Transverse colon (tissue), 4 donors: ENCODE results near the gene ARHGEF10L.

Experiments used
- EP300 ChIP-seq: sonication (generic); formaldehyde crosslinking; IDR thresholded peaks from one replicate; pipeline ENCODE4 v1.6.1; 2017; ENCODE audit warnings: antibody characterized with exemption, low read depth
- POLR2A ChIP-seq: fragments of 450-650 bp; IDR thresholded peaks from one replicate; pipeline ENCODE4 v1.6.1; 2016; ENCODE audit warnings: antibody characterized with exemption, mild to moderate bottlenecking, moderate library complexity
- POLR2AphosphoS5 ChIP-seq, 3 donors: sonication (generic); formaldehyde crosslinking; IDR thresholded peaks; one replicate each; pipeline ENCODE4 v1.6.1; 2016; ENCODE audit warnings: antibody characterized with exemption in 3 of 3
- TF ChIP-seq, protein P1 (sequence below), 5 experiments: fragments of 200-600 bp in 3 of 5; fragments of 450-650 bp in 2 of 5; sonication (generic) in 3 of 5; IDR thresholded peaks; 1 replicate in 2 of 5; 2 replicates in 3 of 5; pipeline ENCODE4 v1.5.1; 2016 to 2017; ENCODE audit warnings: antibody characterized with exemption in 5 of 5, inconsistent platforms in 3 of 5, mild to moderate bottlenecking in 2 of 5, moderate library complexity in 1 of 5

DNA sequence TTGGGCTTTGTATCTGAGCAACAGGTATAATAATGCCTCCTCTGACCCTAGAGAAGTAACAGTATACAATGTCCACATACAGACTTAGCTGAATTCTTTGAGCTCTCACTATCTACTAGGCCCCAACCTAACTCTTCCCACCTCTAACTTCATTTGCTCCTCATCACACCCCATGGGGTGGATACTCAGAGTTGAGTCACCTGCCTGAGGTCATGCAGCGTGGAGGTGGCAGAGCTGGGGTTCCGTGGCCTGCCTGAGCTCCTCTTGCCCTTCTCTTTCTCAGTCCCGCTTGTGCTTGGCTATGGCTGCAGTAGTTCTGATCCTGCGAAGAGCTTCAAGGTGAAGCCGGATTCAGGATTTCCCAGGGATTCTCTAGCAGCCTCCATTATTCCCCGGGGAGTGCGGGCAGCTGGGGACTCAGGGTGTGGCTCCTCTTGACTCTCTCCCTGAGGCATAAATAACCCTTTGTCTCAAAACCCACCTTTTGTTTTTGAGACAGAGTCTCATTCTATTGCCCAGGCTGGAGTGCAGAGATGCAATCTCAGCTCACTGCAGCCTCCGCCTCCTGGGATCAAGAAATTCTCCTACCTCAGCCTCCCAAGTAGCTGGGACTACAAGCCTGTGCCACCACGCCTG, 185.7 kb downstream of the ARHGEF10L start:
- TF ChIP-seq, protein P1, sequence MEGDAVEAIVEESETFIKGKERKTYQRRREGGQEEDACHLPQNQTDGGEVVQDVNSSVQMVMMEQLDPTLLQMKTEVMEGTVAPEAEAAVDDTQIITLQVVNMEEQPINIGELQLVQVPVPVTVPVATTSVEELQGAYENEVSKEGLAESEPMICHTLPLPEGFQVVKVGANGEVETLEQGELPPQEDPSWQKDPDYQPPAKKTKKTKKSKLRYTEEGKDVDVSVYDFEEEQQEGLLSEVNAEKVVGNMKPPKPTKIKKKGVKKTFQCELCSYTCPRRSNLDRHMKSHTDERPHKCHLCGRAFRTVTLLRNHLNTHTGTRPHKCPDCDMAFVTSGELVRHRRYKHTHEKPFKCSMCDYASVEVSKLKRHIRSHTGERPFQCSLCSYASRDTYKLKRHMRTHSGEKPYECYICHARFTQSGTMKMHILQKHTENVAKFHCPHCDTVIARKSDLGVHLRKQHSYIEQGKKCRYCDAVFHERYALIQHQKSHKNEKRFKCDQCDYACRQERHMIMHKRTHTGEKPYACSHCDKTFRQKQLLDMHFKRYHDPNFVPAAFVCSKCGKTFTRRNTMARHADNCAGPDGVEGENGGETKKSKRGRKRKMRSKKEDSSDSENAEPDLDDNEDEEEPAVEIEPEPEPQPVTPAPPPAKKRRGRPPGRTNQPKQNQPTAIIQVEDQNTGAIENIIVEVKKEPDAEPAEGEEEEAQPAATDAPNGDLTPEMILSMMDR (IDR thresholded peaks at IDR 0.05) = no peak
- TF ChIP-seq POLR2A = no peak
- TF ChIP-seq EP300 = no peak
- no peak for TF ChIP-seq POLR2AphosphoS5 (IDR thresholded peaks at IDR 0.05)
